ENCODE results near the gene PHLPP1.

DNA sequence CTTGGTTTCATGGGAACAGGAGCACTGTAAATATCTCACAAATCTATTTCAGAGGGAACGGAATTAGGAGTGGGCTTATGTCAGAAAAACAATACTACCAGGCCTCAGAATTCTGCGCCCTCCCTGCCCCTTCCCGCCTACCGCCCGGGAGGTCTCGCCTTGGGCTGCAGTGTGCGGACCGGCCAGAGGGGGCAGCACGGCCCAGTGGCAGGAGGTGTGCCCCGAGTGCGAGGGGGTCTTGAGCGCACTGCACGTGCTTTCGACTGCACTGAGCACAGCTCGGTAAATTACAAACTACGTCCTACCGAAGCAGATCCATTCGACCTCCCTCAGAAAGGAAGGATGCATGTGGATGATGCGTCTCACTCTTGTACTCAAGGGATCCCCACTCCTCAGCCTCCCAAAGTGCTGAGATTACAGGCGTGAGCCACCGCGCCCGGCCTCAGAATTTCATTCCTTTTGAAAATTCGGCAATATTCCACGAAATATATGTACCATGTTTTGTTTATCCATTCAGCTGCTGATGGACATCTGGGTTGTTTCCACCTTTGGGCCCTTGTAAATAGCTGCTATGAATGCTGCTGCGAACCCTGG is 307.2 kb downstream of the PHLPP1 start:
- TF ChIP-seq CTCF (conservative IDR thresholded peaks at IDR 0.05 in 1 of 2, IDR thresholded peaks at IDR 0.05 in 1 of 2; ENCODE audit: low read depth in 1 of 2, low read length in 2 of 2) (peak in 1 of 2 donors; percentile 44), EZH2 (IDR thresholded peaks at IDR 0.05; ENCODE audit: low read length, missing control alignments) (no peak)
